Thoracic aorta (tissue), 2 donors: ENCODE measurements around the gene HOXA2. TPM values are rescaled to one million over a fixed set of nuclear protein-coding genes. Genes with fewer than 3 reads are reported as not detected.

ENCODE experiments used
- ATAC-seq: fragments of 150-250 bp; one replicate; pipeline ENCODE4 v1.8.0; 2017; ENCODE audit warnings: low read depth; ENCODE audit not compliant: insufficient number of reproducible peaks, low FRiP score
- DNase-seq: peaks from one replicate; pipeline ENCODE4 v3.0.0-alpha.2; 2020; ENCODE audit warnings: low spot score
- H3K27ac ChIP-seq, 2 donors: fragments of 200-600 bp; sonication (generic); 1 replicate in 1 of 2; 2 replicates in 1 of 2; pipeline ENCODE4 v1.5.1; 2016; ENCODE audit warnings: mild to moderate bottlenecking in 2 of 2, moderate library complexity in 2 of 2
- H3K27me3 ChIP-seq: fragments of 200-600 bp; sonication (generic); replicated peaks from 2 replicates; pipeline ENCODE4 v1.6.0; 2016; ENCODE audit warnings: mild to moderate bottlenecking; ENCODE audit not compliant: insufficient read depth
- H3K36me3 ChIP-seq: fragments of 200-600 bp; sonication (generic); one replicate; pipeline ENCODE4 v1.5.1; 2016
- H3K4me1 ChIP-seq, 2 donors: fragments of 200-600 bp; sonication (generic); 1 replicate in 1 of 2; 2 replicates in 1 of 2; pipeline versions ENCODE4 v1.5.1 to v1.6.0; 2016; ENCODE audit warnings: low read depth in 2 of 2, mild to moderate bottlenecking in 1 of 2; ENCODE audit not compliant: control insufficient read depth in 1 of 2
- H3K4me3 ChIP-seq: fragments of 200-600 bp; sonication (generic); 2 replicates; pipeline ENCODE4 v1.5.1; 2016; ENCODE audit warnings: mild to moderate bottlenecking
- H3K9me3 ChIP-seq: fragments of 200-600 bp; sonication (generic); 2 replicates; pipeline ENCODE4 v1.5.1; 2016
- total RNA-seq, 2 donors: library from RNA; depleted of rRNA; stranded (reverse); fragments of >200 nt; gene quantifications; one replicate each; pipeline versions ENCODE4 v1.1.0 to v1.2.3, GENCODE V29; 2016
- TF ChIP-seq, protein P1 (sequence below): fragments of 200-600 bp; sonication (generic); IDR thresholded peaks from one replicate; pipeline ENCODE4 v1.5.1; 2019; ENCODE audit warnings: antibody characterized with exemption

The HOXA2 gene
- total RNA-seq, 2 donors from 2014 or later, result 3.4 to 4.6 TPM

DNA sequence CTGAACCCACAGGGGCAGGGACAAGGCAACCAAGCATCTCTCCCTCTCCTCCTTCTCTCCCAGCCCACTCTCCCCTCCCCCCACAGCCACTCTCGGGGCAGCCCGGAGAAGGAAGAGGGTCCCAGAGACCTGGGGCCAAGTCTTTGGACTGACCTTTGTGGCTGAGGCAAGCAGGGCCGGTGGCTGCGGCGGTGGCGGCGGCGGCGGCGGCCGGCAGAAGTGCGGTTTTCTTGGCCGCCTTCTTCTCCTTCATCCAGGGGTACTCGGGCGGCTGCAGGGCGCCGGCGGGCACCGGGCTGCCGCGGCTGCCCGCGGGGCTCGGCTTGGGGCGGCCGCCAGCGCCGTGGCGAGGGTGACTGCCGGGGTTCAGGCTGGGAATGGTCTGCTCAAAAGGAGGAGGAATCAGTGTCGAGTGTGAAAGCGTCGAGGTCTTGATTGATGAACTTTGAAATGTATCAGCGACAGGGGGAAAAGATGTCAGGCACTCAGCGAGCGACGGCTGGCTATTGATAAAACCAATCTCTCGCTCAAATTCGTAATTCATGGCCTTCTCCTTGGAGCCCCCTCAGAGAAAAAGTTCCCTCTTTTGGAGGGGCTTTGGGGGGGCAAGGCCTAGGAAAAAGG is 414 bp downstream of the HOXA2 start:
- TF ChIP-seq, protein P1, sequence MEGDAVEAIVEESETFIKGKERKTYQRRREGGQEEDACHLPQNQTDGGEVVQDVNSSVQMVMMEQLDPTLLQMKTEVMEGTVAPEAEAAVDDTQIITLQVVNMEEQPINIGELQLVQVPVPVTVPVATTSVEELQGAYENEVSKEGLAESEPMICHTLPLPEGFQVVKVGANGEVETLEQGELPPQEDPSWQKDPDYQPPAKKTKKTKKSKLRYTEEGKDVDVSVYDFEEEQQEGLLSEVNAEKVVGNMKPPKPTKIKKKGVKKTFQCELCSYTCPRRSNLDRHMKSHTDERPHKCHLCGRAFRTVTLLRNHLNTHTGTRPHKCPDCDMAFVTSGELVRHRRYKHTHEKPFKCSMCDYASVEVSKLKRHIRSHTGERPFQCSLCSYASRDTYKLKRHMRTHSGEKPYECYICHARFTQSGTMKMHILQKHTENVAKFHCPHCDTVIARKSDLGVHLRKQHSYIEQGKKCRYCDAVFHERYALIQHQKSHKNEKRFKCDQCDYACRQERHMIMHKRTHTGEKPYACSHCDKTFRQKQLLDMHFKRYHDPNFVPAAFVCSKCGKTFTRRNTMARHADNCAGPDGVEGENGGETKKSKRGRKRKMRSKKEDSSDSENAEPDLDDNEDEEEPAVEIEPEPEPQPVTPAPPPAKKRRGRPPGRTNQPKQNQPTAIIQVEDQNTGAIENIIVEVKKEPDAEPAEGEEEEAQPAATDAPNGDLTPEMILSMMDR, result no peak
- Histone ChIP-seq H3K27ac (peak overlapping the region; percentile 87 to 96), H3K27me3 (no peaks in the 10 kb centered on the region), H3K9me3 (no peaks in the 10 kb centered on the region), H3K36me3 (no peaks in the 10 kb centered on the region), H3K4me1 (peaks cover 20 to 58% of the 10 kb centered on the region in 2 donors), H3K4me3 (peak overlapping the region; percentile 99)
- ATAC-seq (peak; percentile 22), DNase-seq (no peak)

DNA sequence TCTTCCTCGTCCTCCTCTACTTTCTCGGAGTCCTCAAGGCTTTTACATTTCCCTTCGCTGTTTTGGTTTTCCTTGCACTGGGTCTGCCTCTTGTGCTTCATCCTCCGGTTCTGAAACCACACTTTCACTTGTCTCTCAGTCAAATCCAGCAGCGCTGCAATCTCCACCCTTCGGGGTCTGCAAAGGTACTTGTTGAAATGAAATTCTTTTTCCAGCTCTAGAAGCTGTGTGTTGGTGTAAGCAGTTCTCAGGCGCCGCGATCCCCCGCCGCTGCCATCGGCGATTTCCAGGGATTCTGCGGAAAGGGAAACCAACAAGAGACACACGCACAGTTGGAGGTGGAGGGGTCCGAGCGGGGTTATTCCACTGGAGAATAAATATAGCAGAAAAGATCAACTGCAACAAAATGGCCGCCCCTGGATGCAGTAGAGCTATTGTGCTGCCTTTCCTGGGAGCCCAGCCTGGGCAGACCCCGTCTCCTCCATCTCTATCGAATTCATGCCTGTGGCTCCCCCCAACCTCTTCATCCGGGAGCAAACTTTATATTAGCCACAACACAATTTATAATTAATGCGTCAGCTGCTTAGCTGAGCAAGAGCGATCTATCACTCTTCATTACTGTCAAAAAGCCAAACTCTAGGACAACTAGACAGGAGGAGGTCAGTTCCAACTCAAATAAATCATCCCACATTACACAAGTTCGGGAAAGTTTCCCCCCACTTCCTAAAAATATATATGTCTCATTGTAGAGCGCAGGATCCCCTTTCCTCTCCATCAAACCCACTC is 1.1 kb downstream of the HOXA2 start:
- ATAC-seq, result no peak
- H3K27ac ChIP-seq, result peak overlapping the region; percentile 87 to 96
- DNase-seq, result no peak
- TF ChIP-seq, protein P1, result no peak
- H3K4me3 ChIP-seq, result peak overlapping the region; percentile 99
- no peaks in the 10 kb centered on the region for H3K9me3 ChIP-seq
- H3K4me1 ChIP-seq, result peaks cover 20 to 55% of the 10 kb centered on the region in 2 donors
- no peaks in the 10 kb centered on the region for H3K27me3 ChIP-seq
- H3K36me3 ChIP-seq, result no peaks in the 10 kb centered on the region

DNA sequence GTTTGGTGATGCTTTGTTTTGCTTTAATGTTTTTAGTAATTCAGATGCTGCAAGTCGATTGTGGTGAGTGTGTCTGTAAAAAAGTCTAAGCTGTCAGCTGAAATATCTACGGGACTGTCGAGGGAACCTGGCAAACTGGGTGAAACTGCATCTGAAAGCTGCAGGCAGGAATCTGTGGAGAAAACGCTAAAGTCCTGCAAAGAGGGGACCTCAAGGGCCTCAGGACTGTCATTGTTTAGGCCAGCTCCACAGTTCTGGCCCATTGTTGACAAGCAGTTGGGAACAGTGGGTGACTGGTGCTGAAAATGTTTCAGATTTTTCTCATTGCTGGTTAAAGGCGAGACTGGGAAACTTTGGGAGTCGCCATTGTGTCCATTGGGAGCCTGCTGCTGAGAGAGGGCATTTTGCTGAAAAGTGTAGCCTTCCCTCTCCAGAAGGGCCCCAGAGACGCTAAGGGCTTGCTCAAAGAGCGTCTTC is 1.8 kb downstream of the HOXA2 start:
- peak overlapping the region; percentile 99 for H3K4me3 ChIP-seq
- H3K27ac ChIP-seq, result peak overlapping the region; percentile 87 to 96
- no peaks in the 10 kb centered on the region for H3K27me3 ChIP-seq
- no peak for DNase-seq
- H3K4me1 ChIP-seq, result peaks cover 19 to 49% of the 10 kb centered on the region in 2 donors
- H3K36me3 ChIP-seq, result no peaks in the 10 kb centered on the region
- ATAC-seq, result no peak
- H3K9me3 ChIP-seq, result no peaks in the 10 kb centered on the region
- TF ChIP-seq, protein P1, result no peak

DNA sequence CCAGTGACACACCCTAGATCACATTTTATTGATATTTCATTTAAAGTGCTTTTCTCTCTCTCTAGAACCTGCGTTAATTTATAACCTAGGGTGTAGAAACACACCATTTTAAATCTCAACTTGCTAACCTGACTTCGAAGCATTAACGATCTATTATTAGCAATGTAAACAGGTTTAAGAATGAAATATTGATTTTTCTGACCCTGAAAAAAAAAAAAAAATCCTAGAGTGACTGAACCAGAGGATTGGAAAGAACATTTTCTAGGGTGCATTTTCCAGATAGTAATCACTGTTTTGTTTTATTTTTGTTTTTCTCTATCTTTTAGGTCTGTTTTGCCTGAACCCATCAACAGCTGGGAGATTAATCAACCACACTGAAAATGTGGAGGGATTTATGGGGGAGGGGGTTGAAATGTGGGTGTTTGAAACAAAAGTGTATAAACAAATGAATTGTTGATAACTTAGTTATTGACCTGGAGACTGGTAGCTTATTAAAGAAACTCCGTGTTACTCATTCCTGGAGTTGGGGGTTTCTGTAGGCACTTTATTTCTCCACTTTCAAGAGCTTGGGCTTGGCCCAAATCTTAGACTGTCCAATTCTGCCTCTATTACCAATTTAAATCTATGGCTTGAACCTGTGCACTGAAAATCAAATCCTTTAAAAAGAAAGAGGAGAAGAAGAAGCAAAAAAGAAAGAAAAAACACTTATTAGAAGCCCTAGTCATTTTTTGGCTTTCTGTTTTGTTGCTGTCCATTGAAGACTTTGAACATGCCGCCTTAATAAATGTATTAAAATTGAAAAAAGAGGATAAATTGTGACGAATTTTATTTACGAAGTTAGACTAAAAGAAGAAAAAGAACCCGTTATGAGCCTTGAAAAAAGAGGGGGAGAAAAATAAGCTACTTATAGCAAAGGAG is 2.8 kb downstream of the HOXA2 start:
- ATAC-seq (no peak), DNase-seq (no peak)
- Histone ChIP-seq H3K4me1 (peaks cover 10 to 45% of the 10 kb centered on the region in 2 donors), H3K36me3 (no peaks in the 10 kb centered on the region), H3K9me3 (no peaks in the 10 kb centered on the region), H3K27ac (peak overlapping the region; percentile 87 to 96), H3K4me3 (peak overlapping the region; percentile 99), H3K27me3 (no peaks in the 10 kb centered on the region)
- TF ChIP-seq, protein P1, result no peak
